PC-3 (cell line): ENCODE results near the gene CABP7. TPM values are rescaled to one million over a fixed set of nuclear protein-coding genes. Genes with fewer than 3 reads are reported as not detected.

Experiments used
- ATAC-seq: fragments of 200-7000 bp; cut with Tn5 transposase; 2 replicates; pipeline ENCODE4 v1.9.1; 2020; ENCODE audit warnings: mild to moderate bottlenecking, moderate library complexity
- BruUV-seq: library from RNA; stranded (reverse); fragments of 400-500 nt; replicated peaks from 2 replicates; lab custom pipeline; 2021; lab: Mats Ljungman, UMichigan
- CTCF ChIA-PET: fragments of 300-600 bp; sonication (Branson Sonifier 250); formaldehyde crosslinking; loops from one replicate; lab custom pipeline; 2022; ENCODE audit warnings: antibody characterized with exemption; lab: Charles Lee
- POLR2A ChIA-PET: fragments of 300-600 bp; sonication (Branson Sonifier 250); formaldehyde crosslinking; loops from one replicate; lab custom pipeline; 2022; ENCODE audit warnings: antibody characterized with exemption; ENCODE audit not compliant: unreplicated experiment; lab: Charles Lee
- DNase-seq: peaks from one replicate; pipeline ENCODE4 v3.0.0-alpha.2; 2015
- H2AFZ ChIP-seq: fragments of 300-600 bp; sonication (generic); 2 replicates; pipeline ENCODE4 v1.6.0; 2016; ENCODE audit warnings: antibody characterized with exemption, low read length
- H3F3A ChIP-seq: fragments of 300-600 bp; sonication (generic); one replicate; pipeline ENCODE4 v1.6.0; 2017; ENCODE audit warnings: antibody characterized with exemption, low read length, control low read depth, mild to moderate bottlenecking; ENCODE audit not compliant: unreplicated experiment
- H3K27ac ChIP-seq: fragments of 300-600 bp; sonication (generic); 2 replicates; pipeline ENCODE4 v1.5.1; 2016; ENCODE audit warnings: mild to moderate bottlenecking, low read length
- H3K27me3 ChIP-seq: fragments of 300-600 bp; sonication (generic); 2 replicates; pipeline ENCODE4 v1.6.1; 2016; ENCODE audit warnings: low read length, mixed read lengths
- H3K36me3 ChIP-seq: fragments of 300-600 bp; sonication (generic); 2 replicates; pipeline ENCODE4 v1.6.1; 2016; ENCODE audit warnings: low read depth, mixed run types, low read length, mixed read lengths
- H3K4me1 ChIP-seq: fragments of 300-600 bp; sonication (generic); 2 replicates; pipeline ENCODE4 v1.5.1; 2016; ENCODE audit warnings: low read length; ENCODE audit not compliant: insufficient read depth
- H3K4me2 ChIP-seq: fragments of 300-600 bp; sonication (generic); 2 replicates; pipeline ENCODE4 v1.6.0; 2016; ENCODE audit warnings: low read length
- H3K4me3 ChIP-seq: fragments of 300-600 bp; sonication (generic); 2 replicates; pipeline ENCODE4 v1.5.1; 2016; ENCODE audit warnings: mild to moderate bottlenecking, low read length, mixed read lengths
- H3K79me2 ChIP-seq: fragments of 300-600 bp; sonication (generic); 2 replicates; pipeline ENCODE4 v1.6.1; 2017; ENCODE audit warnings: low read length, mixed read lengths
- H3K9ac ChIP-seq: fragments of 300-600 bp; sonication (generic); 2 replicates; pipeline ENCODE4 v1.6.0; 2016; ENCODE audit warnings: mild to moderate bottlenecking, low read length
- H3K9me2 ChIP-seq: fragments of 300-600 bp; sonication (generic); replicated peaks from 2 replicates; pipeline ENCODE4 v1.6.1; 2016; ENCODE audit warnings: mixed run types, low read length, mixed read lengths
- H3K9me3 ChIP-seq: fragments of 300-600 bp; sonication (generic); 2 replicates; pipeline ENCODE4 v1.6.1; 2016; ENCODE audit warnings: low read length, mixed read lengths
- H4K20me1 ChIP-seq: fragments of 300-600 bp; sonication (generic); 2 replicates; pipeline ENCODE4 v1.6.1; 2016; ENCODE audit warnings: low read length, mixed read lengths
- EZH2 ChIP-seq: fragments of 300-600 bp; sonication (generic); IDR thresholded peaks from one replicate; pipeline ENCODE4 v1.6.1; 2017; ENCODE audit warnings: antibody characterized with exemption, mild to moderate bottlenecking, low read length; ENCODE audit not compliant: unreplicated experiment
- EZH2phosphoT487 ChIP-seq: fragments of 300-600 bp; sonication (generic); IDR thresholded peaks from 2 replicates; pipeline ENCODE4 v1.6.1; 2018; ENCODE audit warnings: mild to moderate bottlenecking, antibody characterized with exemption, low read length, borderline replicate concordance
- intact Hi-C: fragments of 100-400 bp; cut with micrococcal nuclease; formaldehyde crosslinking; loops from 2 replicates; pipeline ENCODE4 v1.9.0; 2023
- total RNA-seq: library from RNA; depleted of rRNA; stranded (reverse); fragments of >200 nt; gene quantifications from 2 replicates; pipeline ENCODE4 v1.2.3, GENCODE V29; 2014
- TF ChIP-seq, protein P1 (sequence below): fragments of 300-600 bp; sonication (generic); conservative IDR thresholded peaks from 2 replicates; pipeline ENCODE4 v1.5.1; 2017; ENCODE audit warnings: antibody characterized with exemption, low read depth, mild to moderate bottlenecking, low read length

The CABP7 gene
- total RNA-seq, 1 experiment from 2014 or later: 0.87 TPM

DNA sequence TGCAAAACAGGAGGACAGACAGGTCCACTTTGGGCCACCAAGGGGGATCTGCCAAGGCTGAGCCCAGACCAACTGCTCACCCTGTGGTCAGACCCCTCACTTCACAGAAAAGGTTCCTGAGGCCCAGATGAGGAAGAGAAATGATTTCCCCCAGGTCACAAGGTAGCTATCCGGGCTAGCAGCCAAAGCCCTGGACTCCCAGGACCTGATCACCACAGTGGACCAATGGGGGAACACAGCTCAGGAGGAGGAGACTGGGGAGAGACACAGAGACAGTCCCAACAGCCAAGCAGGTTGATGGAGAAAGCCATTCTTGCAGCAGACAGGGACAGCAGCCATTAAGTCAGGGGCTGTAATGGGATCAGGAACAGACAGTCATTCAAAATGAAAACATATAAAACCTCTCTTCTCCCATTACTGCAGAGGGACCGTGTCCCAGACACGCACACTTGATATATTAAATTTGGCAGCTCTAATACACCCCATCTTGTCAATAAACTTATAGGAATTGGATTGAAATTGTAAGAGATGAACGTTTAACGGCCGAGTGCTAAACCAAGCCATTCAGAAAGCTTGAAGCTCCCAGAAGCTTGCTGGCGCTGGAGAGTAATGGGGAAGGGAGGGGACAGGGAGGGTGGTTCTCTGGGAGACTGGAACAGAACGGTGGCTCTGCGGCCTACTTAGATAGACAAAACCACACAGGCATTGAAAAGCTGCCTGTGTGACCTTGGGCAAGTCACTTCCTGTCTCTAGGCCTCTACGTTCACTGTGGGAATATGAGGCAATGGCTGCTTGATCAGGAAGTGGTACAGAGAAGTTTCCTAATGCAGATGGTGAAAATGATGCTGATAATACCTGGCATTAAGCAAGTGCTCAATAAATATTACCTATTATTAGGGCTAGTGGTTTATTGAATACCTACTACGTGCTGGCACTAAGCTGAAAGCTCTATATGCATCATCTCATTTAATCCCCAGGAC, 31.0 kb downstream of the CABP7 start:
- H4K20me1 ChIP-seq: no peaks in the 10 kb centered on the region
- no peak overlapping the region for H2AFZ ChIP-seq
- H3K4me3 ChIP-seq: no peak overlapping the region
- no TSS peak for BruUV-seq
- no peaks in the 10 kb centered on the region for H3K9me3 ChIP-seq
- H3K9ac ChIP-seq: no peak overlapping the region
- no peaks in the 10 kb centered on the region for H3K36me3 ChIP-seq
- TF ChIP-seq, protein P1, sequence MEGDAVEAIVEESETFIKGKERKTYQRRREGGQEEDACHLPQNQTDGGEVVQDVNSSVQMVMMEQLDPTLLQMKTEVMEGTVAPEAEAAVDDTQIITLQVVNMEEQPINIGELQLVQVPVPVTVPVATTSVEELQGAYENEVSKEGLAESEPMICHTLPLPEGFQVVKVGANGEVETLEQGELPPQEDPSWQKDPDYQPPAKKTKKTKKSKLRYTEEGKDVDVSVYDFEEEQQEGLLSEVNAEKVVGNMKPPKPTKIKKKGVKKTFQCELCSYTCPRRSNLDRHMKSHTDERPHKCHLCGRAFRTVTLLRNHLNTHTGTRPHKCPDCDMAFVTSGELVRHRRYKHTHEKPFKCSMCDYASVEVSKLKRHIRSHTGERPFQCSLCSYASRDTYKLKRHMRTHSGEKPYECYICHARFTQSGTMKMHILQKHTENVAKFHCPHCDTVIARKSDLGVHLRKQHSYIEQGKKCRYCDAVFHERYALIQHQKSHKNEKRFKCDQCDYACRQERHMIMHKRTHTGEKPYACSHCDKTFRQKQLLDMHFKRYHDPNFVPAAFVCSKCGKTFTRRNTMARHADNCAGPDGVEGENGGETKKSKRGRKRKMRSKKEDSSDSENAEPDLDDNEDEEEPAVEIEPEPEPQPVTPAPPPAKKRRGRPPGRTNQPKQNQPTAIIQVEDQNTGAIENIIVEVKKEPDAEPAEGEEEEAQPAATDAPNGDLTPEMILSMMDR: no peak
- TF ChIP-seq EZH2 (no peak), EZH2phosphoT487 (no peak)
- H3F3A ChIP-seq: no peaks in the 10 kb centered on the region
- ChIA-PET CTCF (no interaction called here), POLR2A (no interaction called here)
- no peak for DNase-seq
- no peak for ATAC-seq
- intact Hi-C loops: no loop called here
- no peaks in the 10 kb centered on the region for H3K4me1 ChIP-seq
- no peaks in the 10 kb centered on the region for H3K27me3 ChIP-seq
- H3K27ac ChIP-seq: no peak overlapping the region
- no peaks in the 10 kb centered on the region for H3K79me2 ChIP-seq
- H3K9me2 ChIP-seq: no peaks in the 10 kb centered on the region
- no peak overlapping the region for H3K4me2 ChIP-seq

DNA sequence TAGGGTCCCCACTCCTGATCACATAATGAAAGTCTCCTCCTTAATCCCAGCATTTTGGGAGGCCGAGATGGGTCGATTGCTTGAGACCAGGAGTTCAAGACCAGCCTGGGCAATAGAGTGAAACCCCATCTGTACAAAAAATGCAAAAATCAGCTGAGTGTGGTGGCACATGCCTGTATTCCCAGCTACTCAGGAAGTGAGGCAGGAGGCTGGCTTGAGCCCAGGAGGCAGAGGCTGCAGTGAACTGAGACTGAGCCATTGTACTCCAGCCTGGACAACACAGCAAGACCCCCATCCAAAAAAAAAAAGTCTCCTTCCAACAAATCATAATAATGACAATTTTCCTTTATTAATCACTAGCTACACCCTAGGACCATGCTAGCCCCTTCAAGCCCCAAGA, 31.9 kb downstream of the CABP7 start:
- intact Hi-C loops: no loop called here
- H3K27me3 ChIP-seq: no peaks in the 10 kb centered on the region
- H4K20me1 ChIP-seq: no peaks in the 10 kb centered on the region
- no peaks in the 10 kb centered on the region for H3K36me3 ChIP-seq
- no peak overlapping the region for H3K9ac ChIP-seq
- H3K27ac ChIP-seq: no peak overlapping the region
- H2AFZ ChIP-seq: no peak overlapping the region
- no peak for DNase-seq
- no peaks in the 10 kb centered on the region for H3K79me2 ChIP-seq
- ATAC-seq: no peak
- H3K4me1 ChIP-seq: no peaks in the 10 kb centered on the region
- H3K4me3 ChIP-seq: no peak overlapping the region
- no peaks in the 10 kb centered on the region for H3K9me2 ChIP-seq
- TF ChIP-seq EZH2: no peak
- TF ChIP-seq EZH2phosphoT487: no peak
- TF ChIP-seq, protein P1: no peak
- CTCF ChIA-PET: interaction anchor here (0.6 kb wide), 1 partner anchor 26 kb away, joined by 3 read pairs; no protein-coding TSS in a partner anchor
- no peak overlapping the region for H3K4me2 ChIP-seq
- H3K9me3 ChIP-seq: no peaks in the 10 kb centered on the region
- POLR2A ChIA-PET: no interaction called here
- BruUV-seq: no TSS peak
- no peaks in the 10 kb centered on the region for H3F3A ChIP-seq
